MV-4-11 (cell line): Measurements from ENCODE around the gene ILF3.
"Not testable (repeated sequence)": the region's sequence is repeated elsewhere in the genome, so short reads cannot be mapped to it uniquely, and the experiment has no call there.

Source experiments
- DNase-seq: peaks from one replicate; lab custom pipeline; 2025; lab: John Stamatoyannopoulos, UW

ILF3 gene

GRCh38 chr19:10675214-10675613 lies 21.1 kb downstream of the ILF3 start:
- not testable (repeated sequence) for DNase-seq

DNA sequence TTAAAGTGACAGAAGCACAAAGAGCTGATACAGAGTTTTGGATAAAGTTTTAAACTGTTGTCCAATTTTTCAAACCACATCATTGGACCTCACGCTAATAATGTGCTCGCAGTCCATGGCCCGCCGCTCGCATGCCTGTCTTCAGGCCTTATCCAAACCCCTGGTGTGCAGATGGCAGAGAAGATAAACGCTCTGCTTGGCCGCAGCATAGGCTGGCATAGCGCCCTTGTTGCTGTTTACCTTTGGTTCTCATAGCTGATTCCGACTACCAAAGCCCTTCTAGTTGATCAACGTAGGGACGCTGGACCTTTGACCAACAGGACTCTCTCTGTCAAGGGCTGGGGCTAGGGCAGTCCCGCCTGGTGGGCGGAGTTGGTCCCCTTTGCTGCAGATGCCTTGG lies 23.6 kb downstream of the ILF3 start:
- DNase-seq = no peak

- DNase-seq = no peak
Observed at GRCh38 chr19:10678813-10679212, 24.7 kb downstream of the ILF3 start.

- DNase-seq = no peak
Observed at GRCh38 chr19:10679743-10680142, 25.6 kb downstream of the ILF3 start.

DNA sequence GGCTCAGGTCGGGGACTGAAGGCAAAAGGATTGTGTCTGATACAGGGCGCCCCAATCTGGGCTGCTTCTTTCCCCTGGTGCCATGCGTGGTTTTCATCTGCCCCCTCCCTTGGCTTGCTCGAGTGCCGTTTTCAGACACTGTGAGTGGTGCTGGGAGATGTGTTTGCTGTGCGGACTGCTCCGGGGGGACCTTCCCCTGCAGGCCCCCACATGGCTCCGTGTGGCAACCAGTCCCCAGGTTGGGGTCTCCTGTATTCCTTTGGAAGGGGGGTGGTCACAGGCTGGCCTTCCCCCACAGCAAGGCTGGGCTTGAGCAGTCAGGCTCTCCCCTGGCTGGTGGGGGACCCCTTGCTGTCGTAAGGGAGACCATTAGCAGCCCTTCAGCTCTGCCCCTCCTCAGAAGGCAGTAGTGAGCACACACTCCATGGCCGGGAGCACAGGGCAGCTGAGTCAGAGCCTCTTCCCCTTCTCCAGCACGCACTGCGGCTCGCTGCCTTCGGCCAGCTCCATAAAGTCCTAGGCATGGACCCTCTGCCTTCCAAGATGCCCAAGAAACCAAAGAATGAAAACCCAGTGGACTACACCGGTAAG lies 26.5 kb downstream of the ILF3 start:
- no peak for DNase-seq

- no peak for DNase-seq
Observed at GRCh38 chr19:10681658-10682057, 27.5 kb downstream of the ILF3 start.

GRCh38 chr19:10682397-10683063 lies 28.4 kb downstream of the ILF3 start:
- no peak for DNase-seq

GRCh38 chr19:10683064-10683426 lies 28.9 kb downstream of the ILF3 start:
- no peak for DNase-seq

DNA sequence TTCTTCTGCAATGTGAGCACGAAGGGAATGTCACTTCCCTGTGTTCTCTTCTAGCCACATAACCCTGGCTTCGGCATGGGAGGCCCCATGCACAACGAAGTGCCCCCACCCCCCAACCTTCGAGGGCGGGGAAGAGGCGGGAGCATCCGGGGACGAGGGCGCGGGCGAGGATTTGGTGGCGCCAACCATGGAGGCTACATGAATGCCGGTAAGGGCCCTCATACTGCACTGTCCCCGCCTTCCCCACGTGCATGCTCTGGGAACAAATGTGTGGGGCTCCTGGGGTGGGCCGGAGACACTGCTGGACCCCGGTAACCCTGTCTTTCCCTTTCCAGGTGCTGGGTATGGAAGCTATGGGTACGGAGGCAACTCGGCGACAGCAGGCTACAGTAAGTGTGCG lies 29.4 kb downstream of the ILF3 start:
- no peak for DNase-seq

DNA sequence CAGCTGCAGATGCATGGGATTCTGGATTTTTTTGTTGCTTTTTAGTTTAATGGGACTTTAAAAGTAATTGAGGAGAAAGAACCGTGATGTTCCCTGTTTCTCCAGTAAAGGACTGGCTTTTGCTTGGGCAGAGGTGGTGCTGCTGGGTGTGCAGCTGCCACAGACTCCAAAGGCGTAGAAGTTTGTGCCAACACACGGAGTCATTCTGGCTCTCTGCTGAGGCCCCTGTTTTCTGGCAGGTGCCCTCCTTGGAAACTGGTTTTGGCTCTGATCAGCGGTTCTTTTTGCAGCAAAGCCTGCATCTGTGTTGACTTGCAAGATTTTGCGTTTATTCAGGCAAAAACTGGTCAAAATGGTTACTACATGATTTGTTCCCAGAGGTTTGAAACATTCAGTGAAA lies 31.1 kb downstream of the ILF3 start:
- DNase-seq = no peak

- no peak for DNase-seq
Observed at GRCh38 chr19:10686193-10686592, 32.0 kb downstream of the ILF3 start.

DNA sequence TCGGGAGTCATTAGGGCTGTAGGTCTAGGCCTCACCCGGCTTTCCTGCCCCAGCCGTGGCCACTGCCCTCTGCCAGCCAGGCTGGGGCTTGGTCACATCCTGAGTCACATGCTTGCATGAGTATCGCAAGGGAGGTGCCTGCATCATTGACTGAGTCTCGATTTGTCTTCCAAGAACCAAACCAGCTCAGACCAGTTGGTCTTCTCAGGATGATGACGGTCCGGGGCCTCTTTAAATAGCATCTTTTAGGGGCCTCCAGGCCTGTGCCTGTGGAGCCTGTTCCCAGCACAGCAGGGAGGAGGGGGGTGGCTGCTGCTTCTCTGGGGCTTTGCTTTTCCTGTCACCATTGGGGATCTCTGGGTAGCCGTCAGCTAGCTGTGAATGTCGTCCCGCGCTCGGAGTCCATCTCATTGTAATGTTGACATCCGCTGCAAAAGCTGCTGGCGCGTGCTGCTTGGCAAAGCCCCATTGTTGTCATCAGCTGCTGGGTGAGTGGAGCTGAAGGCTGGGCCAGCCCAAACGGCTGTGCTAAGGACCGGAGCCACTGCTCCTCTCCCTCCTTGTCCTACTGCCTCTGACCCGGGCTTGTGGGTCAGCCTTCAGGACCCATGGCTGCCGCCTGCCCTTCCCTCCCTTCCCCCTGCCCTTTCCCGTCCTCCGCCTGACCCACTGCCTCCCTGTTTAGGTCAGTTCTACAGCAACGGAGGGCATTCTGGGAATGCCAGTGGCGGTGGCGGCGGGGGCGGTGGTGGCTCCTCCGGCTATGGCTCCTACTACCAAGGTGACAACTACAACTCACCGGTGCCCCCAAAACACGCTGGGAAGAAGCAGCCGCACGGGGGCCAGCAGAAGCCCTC lies 32.7 kb downstream of the ILF3 start:
- no peak for DNase-seq

- DNase-seq = no peak
Observed at GRCh38 chr19:10687518-10688288, 33.6 kb downstream of the ILF3 start.

DNA sequence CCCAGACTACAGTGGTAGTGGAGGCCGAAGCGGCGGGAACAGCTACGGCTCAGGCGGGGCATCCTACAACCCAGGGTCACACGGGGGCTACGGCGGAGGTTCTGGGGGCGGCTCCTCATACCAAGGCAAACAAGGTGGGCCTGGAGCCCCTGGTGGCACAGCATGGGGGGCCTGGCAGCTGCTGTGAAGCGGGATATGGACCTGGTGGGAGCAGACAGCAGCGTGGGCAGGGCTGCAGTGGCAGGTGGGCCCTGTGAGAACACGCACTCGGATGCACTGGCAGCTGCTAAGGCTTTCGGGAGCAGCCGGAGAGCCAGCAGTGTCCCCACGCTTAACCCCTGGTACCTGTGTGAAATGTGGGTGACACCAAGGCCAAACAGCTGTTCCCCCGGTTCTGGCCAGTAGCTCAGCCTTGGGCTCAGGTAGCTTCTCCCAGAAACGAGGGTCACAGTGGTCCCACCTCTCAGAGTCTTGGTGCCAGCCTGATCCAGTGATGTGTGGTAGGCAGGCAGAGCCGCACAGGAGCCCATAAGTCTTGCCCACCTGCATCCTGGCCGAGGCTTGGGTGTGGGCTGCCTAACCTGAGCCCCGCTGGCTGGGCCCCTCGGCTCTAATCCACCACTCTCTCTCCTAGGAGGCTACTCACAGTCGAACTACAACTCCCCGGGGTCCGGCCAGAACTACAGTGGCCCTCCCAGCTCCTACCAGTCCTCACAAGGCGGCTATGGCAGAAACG lies 34.6 kb downstream of the ILF3 start:
- DNase-seq = no peak

DNA sequence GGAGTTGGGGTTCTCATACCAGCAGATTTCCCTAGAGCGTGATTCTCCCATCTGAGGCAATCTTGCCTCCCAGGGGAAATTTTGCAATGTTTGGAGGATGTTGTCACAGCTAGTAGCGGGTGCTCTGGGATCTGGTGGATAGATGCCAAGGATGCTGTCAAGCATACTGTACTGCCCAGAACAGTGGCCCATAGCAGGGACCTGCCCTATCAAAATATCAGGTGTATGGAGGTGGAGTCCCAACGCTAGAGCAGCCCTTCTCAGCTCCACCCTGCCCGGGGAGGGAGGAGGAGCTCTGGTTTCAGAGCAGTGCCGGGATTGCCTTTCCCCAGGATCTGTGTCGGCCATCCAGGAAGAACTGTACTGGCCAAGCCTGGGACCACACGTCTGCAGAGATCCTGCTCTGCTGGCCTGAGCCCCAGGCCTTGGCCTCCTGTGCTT lies 36.2 kb downstream of the ILF3 start:
- peak; percentile 45 for DNase-seq

GRCh38 chr19:10691178-10691881 lies 37.2 kb downstream of the ILF3 start:
- DNase-seq = no peak

- no peak for DNase-seq
Observed at GRCh38 chr19:10691883-10692282, 37.7 kb downstream of the ILF3 start.

GRCh38 chr19:10692673-10693264 lies 38.6 kb downstream of the ILF3 start:
- no peak for DNase-seq

DNA sequence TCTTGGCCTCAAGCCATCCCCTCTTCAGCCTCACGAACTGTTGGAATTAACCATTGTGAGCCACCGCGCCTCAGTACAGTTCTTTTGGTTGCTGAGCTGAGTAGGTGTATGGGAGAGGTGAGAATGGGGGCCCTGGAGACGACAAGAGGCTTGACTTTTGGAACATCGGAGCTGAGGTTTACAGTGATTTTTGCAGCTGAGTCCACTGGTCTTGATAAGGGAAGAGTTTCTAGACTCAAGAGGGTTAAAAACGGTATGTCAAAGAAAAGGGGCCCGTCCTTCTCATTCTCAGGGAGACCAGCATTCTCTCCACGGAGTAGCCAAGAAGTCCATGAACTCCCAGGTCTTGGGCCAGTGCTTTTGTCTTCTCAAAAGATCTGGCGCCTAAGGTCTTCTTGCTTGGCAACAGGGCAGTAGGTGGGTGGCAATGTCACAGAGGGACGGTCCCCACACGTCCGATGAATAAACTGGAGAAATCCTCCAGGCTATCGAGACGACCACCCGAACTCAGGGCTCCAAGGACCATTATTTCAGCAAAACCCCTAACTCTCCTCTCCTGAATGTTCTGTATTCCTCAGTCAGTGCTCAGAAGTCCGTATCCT lies 40.7 kb downstream of the ILF3 start:
- no peak for DNase-seq
